H9 (cell line): ENCODE results near the gene YWHAB. TPM values are rescaled to one million over a fixed set of nuclear protein-coding genes. Genes with fewer than 3 reads are reported as not detected.

Experiments
- DNase-seq: peaks from one replicate; pipeline ENCODE4 v3.0.0-alpha.2; 2017
- H2AFZ ChIP-seq: one replicate; pipeline ENCODE4 v1.6.1; 2013; ENCODE audit warnings: mild to moderate bottlenecking, low read length, control low read depth, moderate library complexity
- H2AK5ac ChIP-seq: 2 replicates; pipeline ENCODE4 v1.6.1; 2013; ENCODE audit warnings: low read length, control low read depth, mixed read lengths; ENCODE audit not compliant: insufficient read length
- H2BK120ac ChIP-seq: one replicate; pipeline ENCODE4 v1.6.1; 2013; ENCODE audit warnings: low read depth, mild to moderate bottlenecking, low read length, control low read depth, inconsistent platforms; ENCODE audit not compliant: poor library complexity, severe bottlenecking
- H2BK12ac ChIP-seq: 2 replicates; pipeline ENCODE4 v1.6.1; 2013; ENCODE audit warnings: low read length, control low read depth, mixed read lengths, low read depth; ENCODE audit not compliant: insufficient read length
- H2BK15ac ChIP-seq: 2 replicates; pipeline ENCODE4 v1.6.1; 2013; ENCODE audit warnings: low read depth, low read length, control low read depth
- H2BK20ac ChIP-seq: one replicate; pipeline ENCODE4 v1.6.1; 2013; ENCODE audit warnings: low read depth, mild to moderate bottlenecking, low read length, control low read depth, inconsistent platforms; ENCODE audit not compliant: poor library complexity, severe bottlenecking
- H2BK5ac ChIP-seq: 2 replicates; pipeline ENCODE4 v1.6.1; 2013; ENCODE audit warnings: low read length, control low read depth, mixed read lengths; ENCODE audit not compliant: insufficient read length
- H3K14ac ChIP-seq: 2 replicates; pipeline ENCODE4 v1.6.1; 2013; ENCODE audit warnings: low read length, control low read depth; ENCODE audit not compliant: insufficient read depth
- H3K18ac ChIP-seq: 2 replicates; pipeline ENCODE4 v1.6.1; 2013; ENCODE audit warnings: low read depth, mild to moderate bottlenecking, mixed read lengths, low read length, control low read depth; ENCODE audit not compliant: insufficient read length
- H3K23ac ChIP-seq: 2 replicates; pipeline ENCODE4 v1.6.1; 2013; ENCODE audit warnings: low read length, control low read depth, mixed read lengths, low read depth; ENCODE audit not compliant: insufficient read length
- H3K23me2 ChIP-seq: 2 replicates; pipeline ENCODE4 v1.6.1; 2013; ENCODE audit warnings: low read depth, mild to moderate bottlenecking, mixed read lengths, low read length, control low read depth; ENCODE audit not compliant: insufficient read length, poor library complexity, severe bottlenecking
- H3K27ac ChIP-seq: 2 replicates; pipeline ENCODE4 v1.5.1; 2013; ENCODE audit warnings: low read length, control low read depth, mixed read lengths, low read depth; ENCODE audit not compliant: insufficient read length
- H3K27me3 ChIP-seq: 2 replicates; pipeline ENCODE4 v1.6.1; 2013; ENCODE audit warnings: low read length, control low read depth, inconsistent platforms; ENCODE audit not compliant: insufficient read depth
- H3K4ac ChIP-seq: 2 replicates; pipeline ENCODE4 v1.6.1; 2013; ENCODE audit warnings: low read depth, mild to moderate bottlenecking, control low read depth, inconsistent platforms, low read length, moderate library complexity
- H3K4me1 ChIP-seq: 2 replicates; pipeline ENCODE4 v1.6.1; 2013; ENCODE audit warnings: low read length, control low read depth, inconsistent platforms; ENCODE audit not compliant: insufficient read depth
- H3K4me2 ChIP-seq: 2 replicates; pipeline ENCODE4 v1.6.1; 2013; ENCODE audit warnings: low read length, control low read depth, mixed read lengths; ENCODE audit not compliant: insufficient read length, insufficient read depth
- H3K56ac ChIP-seq: 2 replicates; pipeline ENCODE4 v1.6.1; 2013; ENCODE audit warnings: low read depth, mild to moderate bottlenecking, mixed read lengths, low read length, control low read depth; ENCODE audit not compliant: insufficient read length
- H3K79me1 ChIP-seq: 2 replicates; pipeline ENCODE4 v1.6.1; 2013; ENCODE audit warnings: low read depth, mild to moderate bottlenecking, moderate library complexity, low read length, control low read depth, inconsistent platforms; ENCODE audit not compliant: insufficient read depth, poor library complexity, severe bottlenecking
- H3K79me2 ChIP-seq: 2 replicates; pipeline ENCODE4 v1.6.1; 2013; ENCODE audit warnings: low read length, control low read depth, inconsistent platforms; ENCODE audit not compliant: insufficient read depth
- H3K9ac ChIP-seq: 2 replicates; pipeline ENCODE4 v1.6.1; 2013; ENCODE audit warnings: low read length, control low read depth, mixed read lengths; ENCODE audit not compliant: insufficient read length; ENCODE audit errors: extremely low read depth
- H3K9me3 ChIP-seq: one replicate; pipeline ENCODE4 v1.6.1; 2013; ENCODE audit warnings: low read depth, low read length, inconsistent platforms; ENCODE audit not compliant: control insufficient read depth
- H3T11ph ChIP-seq: one replicate; pipeline ENCODE4 v1.6.1; 2013; ENCODE audit warnings: mild to moderate bottlenecking, low read length, control low read depth, inconsistent platforms
- H4K20me1 ChIP-seq: one replicate; pipeline ENCODE4 v1.6.1; 2013; ENCODE audit not compliant: control insufficient read depth, insufficient read length, insufficient read depth
- H4K5ac ChIP-seq: 2 replicates; pipeline ENCODE4 v1.6.1; 2013; ENCODE audit warnings: low read depth, mild to moderate bottlenecking, mixed read lengths, low read length, control low read depth; ENCODE audit not compliant: insufficient read length
- H4K8ac ChIP-seq: replicated peaks from 2 replicates; pipeline ENCODE4 v1.6.1; 2013; ENCODE audit warnings: low read length, control low read depth, mixed read lengths, low read depth; ENCODE audit not compliant: insufficient read length
- H4K91ac ChIP-seq: 2 replicates; pipeline ENCODE4 v1.6.1; 2013; ENCODE audit warnings: low read depth, mild to moderate bottlenecking, moderate library complexity, mixed read lengths, low read length, control low read depth; ENCODE audit not compliant: insufficient read length
- H3K27ac Mint-ChIP-seq, 3 experiments: 2 replicates in 2 of 3; 3 replicates in 1 of 3; pipeline ENCODE4 v1.8.0; 2020 to 2021; ENCODE audit warnings: mixed read lengths in 3 of 3, mild to moderate bottlenecking in 1 of 3, moderate library complexity in 1 of 3
- H3K27me3 Mint-ChIP-seq: 2 replicates; pipeline ENCODE4 v1.8.0; 2021; ENCODE audit warnings: low read depth, mild to moderate bottlenecking, moderate library complexity, mixed read lengths
- H3K36me3 Mint-ChIP-seq, 3 experiments: 2 replicates in 2 of 3; 3 replicates in 1 of 3; pipeline ENCODE4 v1.8.0; 2020 to 2021; ENCODE audit warnings: low read depth in 3 of 3, mixed read lengths in 3 of 3; ENCODE audit not compliant: insufficient read depth in 1 of 3
- H3K4me1 Mint-ChIP-seq, 2 experiments: 2 replicates each; pipeline ENCODE4 v1.8.0; 2020; ENCODE audit warnings: mixed read lengths in 2 of 2
- H3K4me3 Mint-ChIP-seq, 2 experiments: 2 replicates in 1 of 2; 3 replicates in 1 of 2; pipeline ENCODE4 v1.8.0; 2020 to 2021; ENCODE audit warnings: mild to moderate bottlenecking in 2 of 2, mixed read lengths in 2 of 2, moderate library complexity in 1 of 2
- H3K9me3 Mint-ChIP-seq, 2 experiments: 2 replicates in 1 of 2; 3 replicates in 1 of 2; pipeline ENCODE4 v1.8.0; 2020; ENCODE audit warnings: mild to moderate bottlenecking in 2 of 2, mixed read lengths in 2 of 2, moderate library complexity in 1 of 2
- CTCF ChIP-seq: fragments of 200-600 bp; sonication (generic); conservative IDR thresholded peaks from 3 replicates; pipeline ENCODE4 v1.8.0; 2021; ENCODE audit warnings: antibody characterized with exemption, mild to moderate bottlenecking
- WGBS: extraction: QIAGEN DNeasy Blood & Tissue Kit; methylation state at CpG from one replicate; pipeline ENCODE4 v1.1.7; 2013; ENCODE audit warnings: missing lambda C conversion rate, low lambda C conversion rate, mixed read lengths; ENCODE audit not compliant: insufficient read length; ENCODE audit errors: extremely low coverage; 5-methylcytosine and 5-hydroxymethylcytosine counted together
- total RNA-seq: library from RNA; stranded (reverse); gene quantifications from 2 replicates; pipeline ENCODE4 v1.2.1, GENCODE V29; 2021

YWHAB gene
- total RNA-seq, 1 experiment from 2014 or later = 203 TPM

DNA sequence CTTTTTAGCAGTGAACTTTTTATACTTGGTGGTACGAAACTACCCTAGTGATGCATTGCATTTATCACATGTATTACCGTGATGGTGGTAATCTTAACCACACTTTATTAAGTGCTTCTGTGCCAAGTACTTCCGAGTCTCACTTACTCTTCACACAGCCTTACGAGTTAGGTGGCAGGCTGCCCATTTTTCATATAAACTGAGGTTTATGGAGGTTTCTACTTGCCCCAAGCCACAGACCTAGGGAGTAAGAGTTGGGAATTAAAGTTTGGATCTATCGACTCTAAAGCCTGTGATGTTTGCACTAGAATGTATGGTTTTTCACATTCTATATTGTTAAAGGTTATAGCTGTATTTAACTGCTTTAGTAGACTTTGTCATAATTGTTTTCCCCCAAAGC lies 18.9 kb downstream of the YWHAB start:
- Histone ChIP-seq H3T11ph (no peak overlapping the region), H2BK20ac (no peak overlapping the region), H3K18ac (no peak overlapping the region), H3K27ac (no peak overlapping the region), H3K14ac (no peak overlapping the region), H2BK12ac (no peak overlapping the region), H3K9me3 (no peaks in the 10 kb centered on the region), H2BK15ac (no peak overlapping the region), H3K4me2 (no peak overlapping the region), H3K56ac (no peak overlapping the region), H3K79me1 (peaks cover 5% of the 10 kb centered on the region), H3K4me1 (peaks cover 4% of the 10 kb centered on the region; the same call in 1 of the 2 replicates), H2AK5ac (no peak overlapping the region), H4K5ac (no peak overlapping the region), H3K27me3 (no peaks in the 10 kb centered on the region), H3K79me2 (peaks cover 7% of the 10 kb centered on the region; the same call in 1 of the 2 replicates), H4K91ac (no peak overlapping the region), H2BK5ac (no peak overlapping the region), H4K8ac (no peak overlapping the region), H3K23me2 (peaks cover under 1% of the 10 kb centered on the region), H2AFZ (no peak overlapping the region), H3K4ac (no peak overlapping the region), H3K9ac (no peak overlapping the region), H3K23ac (no peak overlapping the region), H4K20me1 (no peaks in the 10 kb centered on the region), H2BK120ac (no peak overlapping the region)
- WGBS = no CpG with 5 or more reads among the region's 5 CpGs
- H3K9me3 Mint-ChIP-seq = no peaks in the 10 kb centered on the region
- no peak overlapping the region for H3K27ac Mint-ChIP-seq
- TF ChIP-seq CTCF = no peak
- no peak for DNase-seq
- no peak overlapping the region for H3K4me3 Mint-ChIP-seq
- no peaks in the 10 kb centered on the region for H3K27me3 Mint-ChIP-seq
- H3K4me1 Mint-ChIP-seq = peaks cover 8 to 12% of the 10 kb centered on the region in 2 experiments
- H3K36me3 Mint-ChIP-seq = peaks cover 25 to 75% (median 67%) of the 10 kb centered on the region in 3 experiments
